Measurements from ENCODE around the gene ZNF790. TPM values are rescaled to one million over a fixed set of nuclear protein-coding genes. Genes with fewer than 3 reads are reported as not detected.
"Not testable (repeated sequence)": the region's sequence is repeated elsewhere in the genome, so short reads cannot be mapped to it uniquely, and the experiment has no call there.

The ZNF790 gene
- total RNA-seq, 4 donors from 2014 or later: 9.7 to 15.7 (median 14.3) TPM

- Histone ChIP-seq H3K27ac (peak overlapping the region; percentile 3 to 85 (median 84)), H3K27me3 (no peaks in the 10 kb centered on the region), H3K36me3 (peaks cover 0 to 35% of the 10 kb centered on the region in 2 donors), H3K4me3 (peak overlapping the region; percentile 52 to 80), H3K4me1 (peaks cover 0 to 21% (median 0%) of the 10 kb centered on the region in 3 donors), H3K9me3 (peaks cover 0 to 60% (median 2%) of the 10 kb centered on the region in 3 donors)
- WGBS, 2 donors (ENCODE audit: low coverage in 1 of 2): 0% methylated on average over 5 of the region's 9 CpGs
- ATAC-seq: no peak
- TF ChIP-seq EP300 (IDR thresholded peaks at IDR 0.05) (no peak), POLR2AphosphoS5 (IDR thresholded peaks at IDR 0.05) (no peak), POLR2A (IDR thresholded peaks at IDR 0.05) (no peak), CTCF (IDR thresholded peaks at IDR 0.05) (no peak)
Measured at GRCh38 chr19:36797786-36798108, 40.4 kb downstream of the ZNF790 start.

- 0 to 3% methylated on average over 1 to 8 of the region's 19 CpGs for WGBS, 2 donors (ENCODE audit: low coverage in 1 of 2)
- no peak for TF ChIP-seq POLR2A (IDR thresholded peaks at IDR 0.05)
- TF ChIP-seq POLR2AphosphoS5 (IDR thresholded peaks at IDR 0.05): no peak
- TF ChIP-seq CTCF (IDR thresholded peaks at IDR 0.05): no peak
- TF ChIP-seq EP300 (IDR thresholded peaks at IDR 0.05): no peak
- peaks cover 0 to 24% of the 10 kb centered on the region in 2 donors for H3K36me3 ChIP-seq
- peaks cover 0 to 55% (median 2%) of the 10 kb centered on the region in 3 donors for H3K9me3 ChIP-seq
- H3K27me3 ChIP-seq: no peaks in the 10 kb centered on the region
- H3K4me1 ChIP-seq: peaks cover 0 to 21% (median 0%) of the 10 kb centered on the region in 3 donors
- ATAC-seq: no peak
- peak overlapping the region in 3 of 4 donors; percentile 77 to 85 (median 85) for H3K27ac ChIP-seq
- H3K4me3 ChIP-seq: peak overlapping the region; percentile 52 to 80
Measured at GRCh38 chr19:36796714-36796992, 41.5 kb downstream of the ZNF790 start.

- H3K27me3 ChIP-seq: not testable (repeated sequence)
- H3K4me3 ChIP-seq: peak overlapping the region in 1 of 2 donors; percentile 36
Measured at GRCh38 chr19:36791420-36792141, 46.6 kb downstream of the ZNF790 start.

GRCh38 chr19:36775768-36776167, 62.4 kb downstream of the ZNF790 start:
- 30% methylated on average over 7 of the region's 38 CpGs; no CpG with 5 or more reads in 1 of the 2 donors for WGBS, 2 donors (ENCODE audit: low coverage in 1 of 2)
- TF ChIP-seq CTCF (IDR thresholded peaks at IDR 0.05) (no peak), EP300 (IDR thresholded peaks at IDR 0.05) (no peak), POLR2A (IDR thresholded peaks at IDR 0.05) (peak in 1 of 2 donors; percentile 9), POLR2AphosphoS5 (IDR thresholded peaks at IDR 0.05) (no peak)
- Histone ChIP-seq H3K27ac (peak overlapping the region in 3 of 4 donors; percentile 31 to 61 (median 60)), H3K4me3 (peak overlapping the region in 1 of 2 donors; percentile 30), H3K4me1 (peaks cover 0 to 23% (median 9%) of the 10 kb centered on the region in 3 donors), H3K9me3 (peaks cover 0 to 23% (median 0%) of the 10 kb centered on the region in 3 donors), H3K27me3 (peaks cover 8% of the 10 kb centered on the region), H3K36me3 (no peaks in the 10 kb centered on the region)
- no peak for ATAC-seq

More at GRCh38 chr19:36791420-36792141, 46.6 kb downstream of the ZNF790 start:
- ATAC-seq: peak; percentile 82
- not testable (repeated sequence) for H3K36me3 ChIP-seq, H3K4me1 ChIP-seq
- Histone ChIP-seq H3K27ac (peak overlapping the region in 1 of 4 donors; percentile 48), H3K9me3 (peaks cover 0 to 33% (median 2%) of the 10 kb centered on the region in 3 donors)
- 5 to 8% methylated on average over 2 to 4 of the region's 34 CpGs for WGBS, 2 donors (ENCODE audit: low coverage in 1 of 2)

GRCh38 chr19:36773223-36773579, 65.0 kb downstream of the ZNF790 start:
- Histone ChIP-seq H3K4me1 (peaks cover 0 to 23% (median 9%) of the 10 kb centered on the region in 3 donors), H3K36me3 (peaks cover 0 to 4% of the 10 kb centered on the region in 2 donors), H3K27ac (peak overlapping the region in 3 of 4 donors; percentile 81 to 86 (median 84)), H3K4me3 (peak overlapping the region; percentile 78 to 88), H3K27me3 (peaks cover 8% of the 10 kb centered on the region), H3K9me3 (peaks cover 0 to 22% (median 0%) of the 10 kb centered on the region in 3 donors)
- TF ChIP-seq POLR2A (IDR thresholded peaks at IDR 0.05) (no peak), CTCF (IDR thresholded peaks at IDR 0.05) (no peak), POLR2AphosphoS5 (IDR thresholded peaks at IDR 0.05) (no peak), EP300 (IDR thresholded peaks at IDR 0.05) (no peak)
- ATAC-seq: no peak
- 3 to 7% methylated on average over 12 to 14 of the region's 15 CpGs for WGBS, 2 donors (ENCODE audit: low coverage in 1 of 2)
